Activated CD4-positive, alpha-beta memory T cell treated with anti-CD3 and anti-CD28 coated beads, Interleukin-2, amount 10 ng/mL, durations not matched to agents 7 days and 5 days (primary cell): Measurements from ENCODE around the gene ZNF311. TPM values are rescaled to one million over a fixed set of nuclear protein-coding genes. Genes with fewer than 3 reads are reported as not detected.
A peak's percentile ranks its signal among the peaks of the same experiment; 100 is the strongest.

Experiments used
- CTCF ChIA-PET: fragments of 350-600 bp; sonication (Branson Sonifier 250); formaldehyde crosslinking; loops from one replicate; lab custom pipeline; 2021; ENCODE audit warnings: antibody characterized with exemption, inconsistent platforms; lab: Charles Lee
- POLR2A ChIA-PET: fragments of 350-600 bp; sonication (Branson Sonifier 250); formaldehyde crosslinking; loops from one replicate; lab custom pipeline; 2021; ENCODE audit warnings: antibody characterized with exemption; lab: Charles Lee
- DNase-seq: peaks from one replicate; pipeline ENCODE4 v3.0.0-alpha.2; 2020
- H3K27ac Mint-ChIP-seq: one replicate; pipeline ENCODE4 v1.8.0; 2021; ENCODE audit warnings: mild to moderate bottlenecking, mixed read lengths
- H3K27me3 Mint-ChIP-seq: one replicate; pipeline ENCODE4 v1.8.0; 2021; ENCODE audit warnings: mixed read lengths
- H3K36me3 Mint-ChIP-seq: one replicate; pipeline ENCODE4 v1.8.0; 2021; ENCODE audit warnings: low read depth, mixed read lengths
- H3K4me1 Mint-ChIP-seq: one replicate; pipeline ENCODE4 v1.8.0; 2021; ENCODE audit warnings: mixed read lengths
- H3K4me3 Mint-ChIP-seq: one replicate; pipeline ENCODE4 v1.8.0; 2021; ENCODE audit warnings: mild to moderate bottlenecking, mixed read lengths
- H3K9me3 Mint-ChIP-seq: one replicate; pipeline ENCODE4 v1.8.0; 2021; ENCODE audit warnings: mixed read lengths
- total RNA-seq, 2 experiments: library from RNA; stranded (reverse); gene quantifications; one replicate each; pipeline ENCODE4 v1.2.3, GENCODE V29; 2021

ZNF311 gene
- total RNA-seq = under 1 TPM; 0.53 to 0.65 TPM

DNA sequence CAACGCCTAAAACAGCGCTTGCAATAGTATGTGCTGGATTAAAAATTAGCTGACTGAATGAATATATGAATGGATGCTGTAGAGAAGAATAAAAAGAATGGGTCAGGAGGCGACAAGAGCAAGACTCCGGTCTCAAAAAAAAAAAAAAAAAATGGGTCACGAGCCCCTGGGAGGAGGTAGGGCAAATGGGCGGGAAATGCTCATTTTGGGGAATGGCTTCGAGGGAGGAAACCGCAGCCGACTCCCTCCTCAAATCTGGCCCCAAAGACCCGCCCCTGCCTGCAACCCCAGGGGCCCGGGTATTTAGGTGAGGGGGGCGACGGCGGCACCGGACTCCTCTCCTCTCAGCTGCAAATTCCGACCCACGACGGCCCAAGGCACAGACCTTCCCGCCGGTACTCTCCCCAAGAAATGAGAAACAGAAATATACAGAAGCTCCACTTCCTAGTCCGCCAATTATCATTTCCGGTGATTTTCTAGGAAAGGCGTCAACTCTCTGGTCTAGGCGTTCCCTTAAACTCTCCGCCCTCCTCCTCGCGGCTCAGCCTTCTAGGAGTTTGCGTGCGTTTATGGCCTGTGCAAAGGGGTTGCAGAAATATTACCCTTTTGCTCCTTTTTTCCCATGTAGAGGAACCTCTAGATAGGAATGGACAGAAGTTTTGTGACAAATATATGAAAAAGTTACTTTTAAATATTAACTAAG is at the start of gene ZNF311:
TSS of gene ZNF311 (minus strand) at position 133 of the 703 bp plus-strand sequence. CDS start 1,361 bp downstream, outside the sequence.
- peak within 1 kb of the TSS; percentile 84 for H3K27ac Mint-ChIP-seq
- peaks cover 5% of the 10 kb centered on the region for H3K27me3 Mint-ChIP-seq
- DNase-seq = peak; percentile 61
- H3K4me3 Mint-ChIP-seq = peak within 1 kb of the TSS; percentile 80
- peaks cover 27% of the 10 kb centered on the region for H3K4me1 Mint-ChIP-seq
- H3K9me3 Mint-ChIP-seq = peaks cover 11% of the 10 kb centered on the region
- peaks cover 24% of the 10 kb centered on the region for H3K36me3 Mint-ChIP-seq
- ChIA-PET POLR2A (interaction anchor here (0.6 to 1.9 kb wide), 10 partner anchors 8 to 1111 kb away, joined by 3 to 10 read pairs (median 3); partner anchors contain the start of gene TRIM27), CTCF (interaction anchor here (1.4 to 2.6 kb wide), 3 partner anchors 9 to 167 kb away, joined by 4 to 11 read pairs (median 6); no protein-coding TSS in a partner anchor)

DNA sequence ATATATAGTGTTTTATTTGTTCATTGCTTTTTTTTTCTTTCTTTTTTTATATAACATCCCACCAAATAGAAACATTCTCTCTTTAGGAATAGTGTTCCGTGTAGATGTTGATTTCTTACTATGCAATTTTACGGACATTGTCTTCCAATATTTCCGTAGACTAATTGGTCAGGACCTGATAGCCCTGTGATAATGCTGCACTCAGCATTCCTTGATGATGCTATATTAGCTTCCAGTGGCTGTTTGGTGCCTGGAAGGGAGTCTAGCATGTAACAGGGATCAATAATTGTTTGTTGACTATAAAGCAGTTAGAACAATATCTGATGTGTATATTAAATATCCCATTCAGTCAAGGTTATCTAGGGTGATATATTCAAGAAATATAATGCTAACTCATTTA is 46.6 kb upstream of the ZNF311 start:
- POLR2A ChIA-PET = no interaction called here
- no peak overlapping the region for H3K27ac Mint-ChIP-seq
- H3K36me3 Mint-ChIP-seq = no peaks in the 10 kb centered on the region
- DNase-seq = no peak
- H3K4me1 Mint-ChIP-seq = no peaks in the 10 kb centered on the region
- CTCF ChIA-PET = no interaction called here
- H3K4me3 Mint-ChIP-seq = no peak overlapping the region
- peaks cover 33% of the 10 kb centered on the region for H3K27me3 Mint-ChIP-seq
- H3K9me3 Mint-ChIP-seq = no peaks in the 10 kb centered on the region

DNA sequence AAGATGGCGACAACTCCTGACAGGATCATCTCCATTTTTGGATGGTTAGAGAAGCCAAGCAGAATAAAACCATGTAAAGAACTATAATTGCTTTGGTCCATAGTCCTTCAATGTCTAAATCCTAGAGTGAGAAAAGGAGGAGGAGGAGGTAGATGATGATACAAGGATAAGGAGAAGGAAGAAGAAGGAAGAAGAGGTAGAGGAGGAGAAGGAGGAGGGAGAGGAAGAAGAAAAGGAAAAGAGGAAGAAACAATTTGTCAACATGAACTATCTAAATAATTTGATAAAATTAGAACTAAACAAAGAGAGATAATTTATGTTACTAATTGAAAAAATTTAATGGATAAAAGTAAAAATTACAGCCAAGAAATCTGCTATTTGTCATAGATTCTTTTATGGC is 40.0 kb upstream of the ZNF311 start, which contains the start of gene OR2W1:
TSS of gene OR2W1 (minus strand) at position 101 of the 400 bp plus-strand sequence. CDS start at position 101, 0 bp downstream.
- Mint-ChIP-seq H3K4me3 (no peak within 1 kb of the TSS), H3K27me3 (peaks cover 32% of the 10 kb centered on the region), H3K9me3 (no peaks in the 10 kb centered on the region), H3K4me1 (no peaks in the 10 kb centered on the region), H3K27ac (no peak within 1 kb of the TSS), H3K36me3 (no peaks in the 10 kb centered on the region)
- DNase-seq = no peak
- ChIA-PET CTCF (no interaction called here), POLR2A (no interaction called here)

DNA sequence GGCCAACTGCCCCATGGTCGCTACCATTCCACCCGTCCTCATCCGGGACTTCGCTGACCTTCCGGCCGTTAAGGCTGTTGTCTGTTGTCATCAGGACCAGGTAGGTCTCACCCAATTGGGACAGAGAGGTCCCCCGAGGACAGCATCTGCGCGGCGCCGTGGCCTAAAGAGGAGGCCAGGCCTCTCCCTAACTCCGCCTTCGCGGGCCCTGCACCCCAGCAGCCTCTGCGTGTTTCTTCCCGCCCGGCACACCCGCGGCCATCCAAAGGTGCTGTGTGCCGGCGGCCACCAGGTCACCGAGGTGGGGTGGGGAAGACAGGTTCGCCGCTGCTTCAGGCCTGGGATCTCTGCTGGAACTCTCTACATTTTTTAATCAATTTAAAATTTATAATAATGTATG is 30.8 kb upstream of the ZNF311 start:
- H3K27me3 Mint-ChIP-seq = peaks cover 18% of the 10 kb centered on the region
- H3K9me3 Mint-ChIP-seq = no peaks in the 10 kb centered on the region
- ChIA-PET POLR2A (no interaction called here), CTCF (no interaction called here)
- H3K4me1 Mint-ChIP-seq = no peaks in the 10 kb centered on the region
- H3K4me3 Mint-ChIP-seq = no peak overlapping the region
- H3K27ac Mint-ChIP-seq = no peak overlapping the region
- H3K36me3 Mint-ChIP-seq = no peaks in the 10 kb centered on the region
- DNase-seq = no peak

DNA sequence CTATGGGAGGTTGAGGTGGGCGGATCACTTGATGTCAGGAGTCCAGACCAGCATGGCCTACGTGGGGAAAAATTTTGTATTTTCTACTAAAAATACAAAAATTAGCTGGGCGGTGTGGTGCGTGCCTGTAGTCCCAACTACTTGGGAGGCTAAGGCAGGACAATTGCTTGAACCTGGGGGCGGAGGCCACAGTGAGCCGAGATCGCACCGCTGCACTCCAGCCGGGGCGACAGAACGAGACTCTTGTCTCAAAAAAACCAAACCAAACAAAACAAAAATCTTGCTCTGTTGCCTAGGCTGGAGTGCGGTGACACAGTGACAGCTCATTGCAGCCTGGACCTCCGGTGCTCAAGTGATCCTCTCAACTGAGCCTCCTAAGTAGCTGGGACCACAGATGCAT is 23.7 kb upstream of the ZNF311 start:
- POLR2A ChIA-PET = no interaction called here
- no peak for DNase-seq
- CTCF ChIA-PET = no interaction called here
- Mint-ChIP-seq H3K27ac (no peak overlapping the region), H3K36me3 (no peaks in the 10 kb centered on the region), H3K27me3 (peaks cover 39% of the 10 kb centered on the region), H3K9me3 (no peaks in the 10 kb centered on the region), H3K4me3 (no peak overlapping the region), H3K4me1 (no peaks in the 10 kb centered on the region)

DNA sequence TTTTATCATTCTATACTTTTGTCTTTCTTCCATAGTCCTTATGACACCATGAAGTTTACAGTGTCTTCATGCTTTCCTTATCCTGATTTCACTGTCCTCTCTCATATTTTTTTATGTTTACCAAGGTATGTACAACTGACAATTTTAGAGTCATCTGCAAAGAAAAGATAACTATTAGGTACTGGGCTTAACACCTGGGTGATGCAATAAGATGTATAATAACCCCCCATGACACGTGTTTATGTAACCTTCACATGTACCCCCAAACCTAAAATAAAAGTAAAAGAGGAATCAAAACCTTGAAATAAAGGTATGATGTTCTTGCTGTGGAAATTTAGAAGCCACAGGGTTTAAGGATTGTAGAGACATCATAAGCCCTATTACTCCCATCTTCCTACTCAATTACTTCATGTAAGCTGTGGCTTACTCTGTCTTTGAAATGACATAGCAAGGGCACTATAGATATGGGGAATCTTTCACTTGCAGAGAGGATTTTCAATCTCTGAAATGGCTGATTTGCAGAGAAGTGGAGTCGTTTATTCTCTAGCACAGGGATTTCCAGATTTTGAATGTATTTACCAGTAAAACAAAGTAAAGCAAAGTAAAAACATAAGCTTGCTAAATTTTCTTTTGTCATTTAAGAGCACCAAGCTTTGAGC is 20.9 kb upstream of the ZNF311 start:
- CTCF ChIA-PET = no interaction called here
- peaks cover 44% of the 10 kb centered on the region for H3K27me3 Mint-ChIP-seq
- no peaks in the 10 kb centered on the region for H3K4me1 Mint-ChIP-seq

DNA sequence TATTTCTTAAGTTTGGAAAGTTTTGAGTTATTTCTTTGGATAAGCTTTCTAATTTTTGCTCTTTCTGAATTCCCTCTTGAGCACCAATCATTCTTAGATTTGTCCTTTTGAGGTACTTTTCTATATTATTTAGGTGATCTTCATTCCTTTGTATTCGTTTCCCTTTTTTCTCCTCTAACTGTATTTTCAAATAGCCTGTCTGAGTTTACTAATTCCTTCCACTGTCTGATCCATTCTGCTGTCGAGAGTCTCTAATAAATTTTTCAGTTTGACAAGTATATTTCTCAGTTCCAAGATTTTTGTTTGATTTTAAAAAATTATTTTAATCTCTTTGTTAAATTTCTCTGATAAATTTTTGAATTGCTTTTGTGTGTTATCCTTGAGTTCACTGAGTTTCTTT is 16.3 kb upstream of the ZNF311 start:
- no peak for DNase-seq
- no peaks in the 10 kb centered on the region for H3K9me3 Mint-ChIP-seq
- no peak overlapping the region for H3K4me3 Mint-ChIP-seq
- H3K4me1 Mint-ChIP-seq = peaks cover 6% of the 10 kb centered on the region
- no peak overlapping the region for H3K27ac Mint-ChIP-seq
- peaks cover 25% of the 10 kb centered on the region for H3K27me3 Mint-ChIP-seq
- ChIA-PET POLR2A (no interaction called here), CTCF (interaction anchor here (1.0 to 1.7 kb wide), 3 partner anchors 10 to 184 kb away, joined by 3 to 4 read pairs (median 4); no protein-coding TSS in a partner anchor)
- no peaks in the 10 kb centered on the region for H3K36me3 Mint-ChIP-seq

More for the DNA sequence above, 20.9 kb upstream of the ZNF311 start:
- H3K36me3 Mint-ChIP-seq = no peaks in the 10 kb centered on the region
- POLR2A ChIA-PET = no interaction called here
- no peaks in the 10 kb centered on the region for H3K9me3 Mint-ChIP-seq
- H3K4me3 Mint-ChIP-seq = no peak overlapping the region
- DNase-seq = no peak
- no peak overlapping the region for H3K27ac Mint-ChIP-seq

DNA sequence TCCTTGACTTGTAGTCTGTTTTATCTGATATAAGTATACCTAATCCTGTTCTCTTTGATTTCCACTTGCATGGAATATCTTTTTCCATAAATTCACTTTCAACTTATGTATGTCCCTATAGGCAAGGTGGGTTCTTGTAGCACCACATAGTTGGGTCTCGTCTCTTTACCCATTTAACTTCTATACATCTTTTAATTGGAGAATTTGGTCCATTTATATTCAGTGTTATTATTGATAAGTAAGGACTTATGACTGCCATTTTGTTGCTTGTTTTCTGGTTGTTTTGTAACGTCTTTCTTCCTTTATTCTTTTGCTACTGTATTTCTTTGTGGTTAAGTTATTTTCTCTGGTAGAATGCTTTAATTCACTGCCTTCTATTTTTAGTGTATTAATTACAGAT is 14.5 kb upstream of the ZNF311 start:
- Mint-ChIP-seq H3K9me3 (peaks cover 2% of the 10 kb centered on the region), H3K4me1 (peaks cover 14% of the 10 kb centered on the region), H3K4me3 (no peak overlapping the region), H3K36me3 (peaks cover 4% of the 10 kb centered on the region), H3K27me3 (peaks cover 16% of the 10 kb centered on the region), H3K27ac (no peak overlapping the region)
- DNase-seq = no peak
- ChIA-PET CTCF (interaction anchor here (0.8 to 2.5 kb wide), 3 partner anchors 19 to 182 kb away, joined by 3 to 13 read pairs (median 3); no protein-coding TSS in a partner anchor), POLR2A (no interaction called here)

DNA sequence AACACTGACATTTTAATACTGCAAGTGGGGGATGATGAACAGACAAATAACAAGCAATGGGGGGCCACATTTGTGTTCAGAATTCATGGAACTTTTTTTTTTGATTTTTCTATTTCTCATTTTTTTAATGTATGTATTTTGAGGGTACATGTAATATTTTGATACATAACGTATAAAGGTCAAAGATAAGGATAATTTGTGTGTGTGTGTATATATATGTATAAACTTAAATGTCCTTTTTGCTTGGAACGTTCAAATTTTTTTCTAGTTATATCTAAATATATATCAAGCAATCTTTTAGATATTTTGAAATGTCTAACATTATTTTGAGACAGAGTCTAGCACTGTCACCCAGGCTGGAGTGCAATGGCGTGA is 12.3 kb upstream of the ZNF311 start:
- no peak for DNase-seq
- Mint-ChIP-seq H3K36me3 (peaks cover 4% of the 10 kb centered on the region), H3K27ac (no peak overlapping the region), H3K4me1 (peaks cover 14% of the 10 kb centered on the region), H3K4me3 (peak overlapping the region; percentile 81), H3K27me3 (peaks cover 10% of the 10 kb centered on the region), H3K9me3 (peaks cover 2% of the 10 kb centered on the region)
- ChIA-PET CTCF (no interaction called here), POLR2A (no interaction called here)

DNA sequence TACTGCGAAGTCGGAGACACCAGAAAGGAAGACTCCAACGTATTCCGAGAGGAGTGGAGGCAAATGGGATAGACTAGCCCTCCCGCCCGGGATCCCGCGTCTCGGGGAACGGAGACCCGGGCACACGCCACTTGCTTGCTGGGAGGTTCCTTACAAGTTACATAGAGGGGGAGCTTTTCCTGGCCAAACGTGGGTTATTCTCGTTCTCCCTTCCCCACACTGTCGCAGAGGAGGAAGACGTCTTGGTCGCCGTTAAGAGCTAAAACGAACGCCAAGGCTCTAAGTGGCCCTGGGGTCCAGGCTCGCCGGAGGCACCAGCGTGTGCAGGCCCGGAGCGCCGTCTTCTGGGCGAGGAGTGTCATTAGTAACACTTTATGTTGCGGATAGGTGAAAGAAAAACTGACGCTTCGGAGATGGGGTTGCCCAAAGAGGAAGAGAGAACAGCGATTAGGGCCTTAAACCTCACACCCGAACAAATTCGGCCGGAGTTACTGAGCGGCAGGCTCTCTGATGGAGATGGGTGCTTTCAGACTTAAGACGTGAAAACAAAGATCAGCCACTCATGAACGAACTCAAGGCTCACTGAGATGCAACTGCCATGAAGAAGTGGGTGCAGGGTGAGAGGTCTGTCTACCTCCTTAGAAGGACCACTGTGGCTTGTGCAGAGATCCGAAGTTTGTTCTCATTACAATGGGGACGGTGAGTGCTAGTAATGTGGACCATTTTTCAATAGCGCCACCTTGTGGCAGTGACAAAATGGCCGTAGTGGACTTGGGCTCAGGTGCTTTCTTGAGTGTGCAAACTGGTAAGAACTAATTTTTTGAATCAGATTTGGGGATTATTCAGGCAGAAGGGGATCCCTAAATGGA is 11.7 kb upstream of the ZNF311 start:
- POLR2A ChIA-PET = interaction anchor here (0.6 to 4.2 kb wide), 11 partner anchors 11 to 179 kb away, joined by 4 to 35 read pairs (median 5); partner anchors contain the start of genes TRIM27 and ZNF311
- peak; percentile 86 for DNase-seq
- CTCF ChIA-PET = interaction anchor here (0.7 to 3.1 kb wide), 34 partner anchors 10 to 573 kb away, joined by 3 to 87 read pairs (median 5); partner anchors contain the start of genes TRIM27 and ZNF311
- Mint-ChIP-seq H3K4me3 (peak overlapping the region; percentile 81), H3K27ac (peak overlapping the region; percentile 80), H3K27me3 (peaks cover 5% of the 10 kb centered on the region), H3K36me3 (peaks cover 4% of the 10 kb centered on the region), H3K4me1 (peaks cover 18% of the 10 kb centered on the region), H3K9me3 (peaks cover 2% of the 10 kb centered on the region)

DNA sequence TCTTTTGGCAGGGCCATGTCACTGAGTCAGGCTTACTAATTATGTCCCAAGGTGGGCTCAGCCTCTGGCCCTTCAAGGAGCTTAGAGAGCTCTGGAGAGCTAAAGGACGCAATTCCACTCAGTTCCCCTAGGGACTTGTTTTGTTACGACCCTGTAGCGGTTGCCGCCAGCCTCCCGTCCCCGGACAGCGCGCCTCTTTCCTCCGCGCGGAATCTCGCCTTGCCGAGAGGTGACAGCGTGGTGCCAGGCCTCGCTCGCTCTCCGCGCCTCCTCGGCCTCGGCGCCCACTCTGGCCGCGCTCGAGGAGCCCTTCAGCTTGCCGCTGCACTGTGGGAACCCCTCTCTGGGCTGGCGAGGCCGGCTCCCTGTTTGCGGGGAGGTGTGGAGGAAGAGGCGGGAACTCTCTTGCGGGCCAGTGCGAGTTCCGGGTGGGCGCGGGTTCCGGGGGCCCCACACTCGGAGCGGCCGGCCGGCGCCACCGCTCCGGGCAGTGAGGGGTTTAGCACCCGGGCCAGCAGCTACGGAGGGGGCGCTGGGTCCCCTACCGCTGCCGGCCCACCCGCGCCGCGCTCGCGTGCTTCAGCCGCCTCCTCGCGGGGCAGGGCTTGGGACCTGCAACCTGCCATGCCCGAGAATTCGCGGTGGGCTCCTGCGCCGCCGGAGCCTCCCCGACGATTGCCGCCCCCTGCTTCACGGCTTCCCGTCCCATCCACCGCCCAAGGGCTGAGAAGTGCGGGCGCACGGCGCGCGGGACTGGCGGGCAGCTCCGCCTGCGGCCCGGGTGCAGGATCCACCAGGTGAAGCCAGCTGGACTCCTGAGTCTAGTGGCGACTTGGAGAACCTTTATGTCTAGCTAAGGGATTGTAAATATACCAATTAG is 9.9 kb upstream of the ZNF311 start:
- DNase-seq = no peak
- Mint-ChIP-seq H3K9me3 (peaks cover 2% of the 10 kb centered on the region), H3K4me1 (peaks cover 30% of the 10 kb centered on the region), H3K4me3 (no peak overlapping the region), H3K36me3 (peaks cover 7% of the 10 kb centered on the region), H3K27ac (no peak overlapping the region), H3K27me3 (peaks cover 14% of the 10 kb centered on the region)
- ChIA-PET POLR2A (interaction anchor here (0.7 to 4.2 kb wide), 8 partner anchors 9 to 177 kb away, joined by 3 to 35 read pairs (median 5); partner anchors contain the start of genes TRIM27 and ZNF311), CTCF (interaction anchor here (1.0 to 3.1 kb wide), 13 partner anchors 8 to 322 kb away, joined by 3 to 87 read pairs (median 8); partner anchors contain the start of gene ZNF311)
